Testis (tissue), 3 donors: ENCODE measurements around the gene COL26A1. TPM values are rescaled to one million over a fixed set of nuclear protein-coding genes. Genes with fewer than 3 reads are reported as not detected.

Source experiments
- DNase-seq: peaks from one replicate; pipeline ENCODE4 v3.0.0-alpha.2; 2019
- H3K27ac ChIP-seq, 2 donors: fragments of 200-600 bp; sonication (generic); one replicate each; pipeline ENCODE4 v1.5.1; 2019
- H3K27me3 ChIP-seq: fragments of 200-600 bp; sonication (generic); one replicate; pipeline ENCODE4 v1.5.1; 2019
- H3K36me3 ChIP-seq: fragments of 200-600 bp; sonication (generic); one replicate; pipeline ENCODE4 v1.5.1; 2017; ENCODE audit warnings: low read depth; ENCODE audit errors: missing control alignments
- H3K4me1 ChIP-seq: fragments of 200-600 bp; sonication (generic); one replicate; pipeline ENCODE4 v1.5.1; 2019
- H3K4me3 ChIP-seq, 2 donors: fragments of 200-600 bp; sonication (generic); one replicate each; pipeline ENCODE4 v1.5.1; 2017 to 2019
- H3K9me3 ChIP-seq: fragments of 200-600 bp; sonication (generic); one replicate; pipeline ENCODE4 v1.5.1; 2017
- CTCF ChIP-seq, 3 experiments: fragments of 450-650 bp in 2 of 3; fragments of 200-600 bp in 1 of 3; sonication (generic) in 1 of 3; IDR thresholded peaks; one replicate each; pipeline ENCODE4 v1.5.1; 2016 to 2019; ENCODE audit warnings: antibody characterized with exemption in 3 of 3, mild to moderate bottlenecking in 2 of 3, moderate library complexity in 1 of 3
- POLR2A ChIP-seq: fragments of 450-650 bp; IDR thresholded peaks from one replicate; pipeline ENCODE4 v1.6.1; 2017; ENCODE audit warnings: antibody characterized with exemption, mild to moderate bottlenecking, moderate library complexity
- WGBS, 2 donors: methylation state at CpG; one replicate each; pipeline ENCODE4 v1.1.5; 2018; 5-methylcytosine and 5-hydroxymethylcytosine counted together
- intact Hi-C: fragments of 100-400 bp; cut with DNase I; formaldehyde crosslinking; loops from one replicate; pipeline ENCODE4 v1.15.1; 2023; ENCODE audit warnings: low total_unique reads
- polyA plus RNA-seq: library from polyadenylated mRNA; stranded (reverse); fragments of 350-450 nt; fragmentation: Illumina TruSeq; extraction: RNeasy Lipid Tissue Mini Kit (QIAGEN cat#74804); gene quantifications from one replicate; pipeline ENCODE4 v1.2.3, GENCODE V29; 2014; ENCODE audit warnings: low read depth, low replicate concordance; ENCODE audit not compliant: insufficient read depth
- total RNA-seq, 2 donors: library from RNA; depleted of rRNA; stranded (reverse); fragments of >200 nt; gene quantifications; one replicate each; pipeline ENCODE4 v1.2.3, GENCODE V29; 2016

Gene COL26A1
- total and polyA plus RNA-seq, 3 donors from 2014 or later, result 0.94 to 3.1 (median 1.1) TPM

GRCh38 chr7:101550641-101551541 lies 188.2 kb downstream of the COL26A1 start:
- 62 to 68% methylated on average over 16 to 26 of the region's 26 CpGs for WGBS, 2 donors
- no peak for DNase-seq
- TF ChIP-seq POLR2A (no peak), CTCF (IDR thresholded peaks at IDR 0.05) (no peak)
- peaks cover 3% of the 10 kb centered on the region for H3K4me1 ChIP-seq
- H3K27ac ChIP-seq, result no peak overlapping the region
- no peaks in the 10 kb centered on the region for H3K27me3 ChIP-seq
- H3K9me3 ChIP-seq, result no peaks in the 10 kb centered on the region
- no peak overlapping the region for H3K4me3 ChIP-seq
- intact Hi-C loops, result no loop called here
- H3K36me3 ChIP-seq, result no peaks in the 10 kb centered on the region

- Histone ChIP-seq H3K9me3 (no peaks in the 10 kb centered on the region), H3K4me1 (peaks cover 3% of the 10 kb centered on the region), H3K36me3 (no peaks in the 10 kb centered on the region), H3K27me3 (no peaks in the 10 kb centered on the region), H3K4me3 (no peak overlapping the region), H3K27ac (no peak overlapping the region)
- 92 to 93% methylated on average over 10 to 23 of the region's 23 CpGs for WGBS, 2 donors
- TF ChIP-seq POLR2A (no peak), CTCF (IDR thresholded peaks at IDR 0.05) (no peak)
- DNase-seq, result no peak
- intact Hi-C loops, result no loop called here
Observed at GRCh38 chr7:101553018-101553770, 190.5 kb downstream of the COL26A1 start.

GRCh38 chr7:101553771-101554445 lies 191.2 kb downstream of the COL26A1 start:
- intact Hi-C loops, result no loop called here
- H3K9me3 ChIP-seq, result no peaks in the 10 kb centered on the region
- TF ChIP-seq CTCF (IDR thresholded peaks at IDR 0.05) (no peak), POLR2A (no peak)
- H3K27ac ChIP-seq, result no peak overlapping the region
- H3K4me1 ChIP-seq, result peaks cover 3% of the 10 kb centered on the region
- DNase-seq, result no peak
- H3K36me3 ChIP-seq, result no peaks in the 10 kb centered on the region
- no peak overlapping the region for H3K4me3 ChIP-seq
- 82 to 90% methylated on average over 8 of the region's 8 CpGs for WGBS, 2 donors
- H3K27me3 ChIP-seq, result no peaks in the 10 kb centered on the region

- intact Hi-C loops, result no loop called here
- TF ChIP-seq POLR2A (no peak), CTCF (IDR thresholded peaks at IDR 0.05) (no peak)
- no peak overlapping the region for H3K27ac ChIP-seq
- no peak overlapping the region for H3K4me3 ChIP-seq
- 95 to 97% methylated on average over 6 of the region's 6 CpGs for WGBS, 2 donors
- H3K4me1 ChIP-seq, result peaks cover 3% of the 10 kb centered on the region
- no peaks in the 10 kb centered on the region for H3K36me3 ChIP-seq
- H3K9me3 ChIP-seq, result no peaks in the 10 kb centered on the region
- no peaks in the 10 kb centered on the region for H3K27me3 ChIP-seq
- DNase-seq, result no peak
Observed at GRCh38 chr7:101554584-101555268, 192.1 kb downstream of the COL26A1 start.
